GM19025 (cell line): ENCODE results near the gene HEATR3.
"Not testable (repeated sequence)": the region's sequence is repeated elsewhere in the genome, so short reads cannot be mapped to it uniquely, and the experiment has no call there.

Source experiments
- ATAC-seq: cut with Tn5 transposase; IDR thresholded peaks from one replicate; pipeline ENCODE4 v1.9.1; 2021; ENCODE audit warnings: mild to moderate bottlenecking, low read depth, moderate library complexity; ENCODE audit not compliant: unreplicated experiment

The HEATR3 gene

DNA sequence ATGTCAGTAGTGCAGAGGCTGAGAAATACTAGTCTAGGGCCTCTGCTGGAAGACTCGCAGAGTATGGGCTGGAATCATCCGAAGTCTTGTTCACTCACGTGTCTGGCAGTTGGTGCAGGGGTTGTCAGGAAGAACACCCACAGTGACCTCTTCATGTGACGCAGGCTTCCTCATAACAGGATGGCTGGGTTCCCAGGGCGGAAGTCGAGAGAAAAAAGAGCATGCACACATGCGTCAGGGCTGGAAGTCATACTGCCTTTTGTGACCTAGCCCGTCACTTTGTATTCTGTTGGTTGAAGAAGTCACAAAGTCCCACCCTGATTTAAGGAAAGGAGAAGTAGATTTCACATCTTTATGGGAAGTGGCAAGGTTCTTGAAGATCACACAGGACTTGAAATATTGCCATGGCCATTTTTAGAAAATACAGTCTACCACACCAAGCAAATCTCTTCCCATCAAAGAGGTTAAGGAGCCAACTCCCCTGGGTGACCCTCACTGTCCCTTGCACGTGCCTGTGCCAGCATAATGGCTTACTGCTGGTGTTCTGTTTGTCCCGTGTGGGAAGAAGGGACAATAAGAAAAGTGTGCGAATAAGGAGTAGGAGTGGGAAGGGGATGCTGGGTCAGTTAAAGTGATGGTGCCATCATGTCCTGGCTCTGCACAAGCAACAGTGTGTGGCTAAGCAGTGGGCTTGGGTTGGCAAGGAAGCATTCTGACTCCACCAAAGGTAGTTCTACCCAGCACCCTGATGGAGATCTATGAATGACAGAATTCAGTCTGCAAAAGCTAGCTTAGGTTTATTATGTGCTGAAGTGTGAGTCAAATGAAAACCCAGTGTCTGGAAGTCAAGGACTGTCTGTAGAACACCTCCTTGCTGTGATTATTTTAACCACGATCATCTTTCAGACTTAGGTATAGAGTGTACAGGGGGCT is 28.1 kb downstream of the HEATR3 start:
- ATAC-seq = no peak

DNA sequence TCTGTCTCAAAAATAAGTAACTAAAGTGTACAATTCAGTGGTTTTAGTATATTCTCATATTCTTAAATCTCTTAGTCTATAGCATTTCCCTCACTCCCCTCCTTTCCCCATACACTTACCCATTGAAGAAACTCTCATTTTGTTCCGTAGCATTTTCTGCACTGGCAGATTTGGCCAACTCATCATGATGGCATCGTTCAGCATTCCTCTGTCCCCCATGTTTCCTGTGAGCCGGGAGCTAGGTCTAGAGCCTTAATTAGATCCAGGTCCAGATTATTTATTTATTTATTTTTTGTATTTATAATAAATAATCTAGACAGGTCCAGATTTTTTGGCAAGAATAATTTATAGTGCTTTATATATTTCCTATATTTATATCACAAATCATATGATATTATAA is 31.0 kb downstream of the HEATR3 start:
- no peak for ATAC-seq

DNA sequence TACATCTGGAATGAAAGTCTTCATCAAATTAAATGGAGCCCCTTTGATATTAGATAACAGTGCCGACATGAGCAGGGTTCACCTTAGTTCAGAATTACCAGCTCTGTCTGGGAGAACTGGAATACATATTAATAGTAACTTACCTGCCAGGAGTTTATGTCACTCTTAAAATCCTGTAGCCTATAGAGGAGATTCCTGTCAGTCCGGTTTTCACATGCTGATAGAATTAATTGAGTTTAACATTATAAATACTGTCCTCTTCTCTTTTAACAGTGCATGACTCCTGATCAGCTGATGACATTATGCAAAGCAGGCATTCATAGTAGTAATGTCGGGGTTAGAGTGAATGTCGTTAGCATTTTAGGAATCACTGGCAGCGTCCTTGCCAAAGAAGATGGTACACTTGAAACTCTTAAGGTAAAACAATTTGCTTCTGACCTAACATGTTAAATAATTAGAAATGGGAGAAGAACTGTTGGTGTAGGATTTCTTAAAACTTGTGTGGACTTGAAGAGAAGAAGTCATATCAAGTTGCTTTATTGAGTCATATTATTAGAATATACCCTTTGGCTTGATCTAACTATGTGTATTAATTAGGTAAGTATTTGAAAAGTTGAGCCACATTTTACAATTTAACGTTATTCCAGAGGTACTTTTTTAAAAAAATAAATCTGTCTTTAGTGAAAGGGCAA is 34.3 kb downstream of the HEATR3 start:
- ATAC-seq = no peak

DNA sequence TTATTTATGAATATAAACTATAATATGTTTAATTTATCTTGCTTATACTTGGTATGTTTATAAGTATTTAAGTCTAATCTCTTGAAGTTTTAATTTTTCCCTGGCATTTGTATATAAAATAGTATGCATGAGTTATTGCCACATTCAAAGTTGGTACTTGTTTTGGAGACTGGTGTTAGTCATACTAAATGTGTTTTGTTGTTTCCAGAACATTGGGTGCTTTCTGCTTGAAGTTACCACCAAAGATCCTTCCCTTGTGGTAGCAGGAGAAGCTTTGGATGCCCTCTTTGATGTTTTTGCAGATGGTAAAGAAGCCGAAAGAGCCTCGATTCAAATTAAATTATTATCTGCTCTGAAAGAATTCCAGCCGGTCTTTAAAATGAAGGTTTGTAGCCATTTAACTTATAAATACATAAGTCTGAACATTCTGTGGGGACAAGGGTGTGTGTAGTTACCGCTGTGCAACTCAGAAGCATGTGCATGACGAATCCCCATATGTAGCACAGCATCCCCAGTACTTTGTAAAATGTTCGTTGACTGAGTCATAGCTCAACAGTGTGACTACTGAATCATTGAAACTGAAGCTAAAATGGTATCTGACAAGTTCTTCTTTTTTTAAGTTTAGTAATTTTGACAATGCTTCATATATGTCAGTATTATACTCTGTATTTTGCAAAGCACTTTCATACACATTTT is 36.4 kb downstream of the HEATR3 start:
- ATAC-seq = no peak

- ATAC-seq = no peak
Measured at GRCh38 chr16:50103764-50104163, 38.0 kb downstream of the HEATR3 start.

DNA sequence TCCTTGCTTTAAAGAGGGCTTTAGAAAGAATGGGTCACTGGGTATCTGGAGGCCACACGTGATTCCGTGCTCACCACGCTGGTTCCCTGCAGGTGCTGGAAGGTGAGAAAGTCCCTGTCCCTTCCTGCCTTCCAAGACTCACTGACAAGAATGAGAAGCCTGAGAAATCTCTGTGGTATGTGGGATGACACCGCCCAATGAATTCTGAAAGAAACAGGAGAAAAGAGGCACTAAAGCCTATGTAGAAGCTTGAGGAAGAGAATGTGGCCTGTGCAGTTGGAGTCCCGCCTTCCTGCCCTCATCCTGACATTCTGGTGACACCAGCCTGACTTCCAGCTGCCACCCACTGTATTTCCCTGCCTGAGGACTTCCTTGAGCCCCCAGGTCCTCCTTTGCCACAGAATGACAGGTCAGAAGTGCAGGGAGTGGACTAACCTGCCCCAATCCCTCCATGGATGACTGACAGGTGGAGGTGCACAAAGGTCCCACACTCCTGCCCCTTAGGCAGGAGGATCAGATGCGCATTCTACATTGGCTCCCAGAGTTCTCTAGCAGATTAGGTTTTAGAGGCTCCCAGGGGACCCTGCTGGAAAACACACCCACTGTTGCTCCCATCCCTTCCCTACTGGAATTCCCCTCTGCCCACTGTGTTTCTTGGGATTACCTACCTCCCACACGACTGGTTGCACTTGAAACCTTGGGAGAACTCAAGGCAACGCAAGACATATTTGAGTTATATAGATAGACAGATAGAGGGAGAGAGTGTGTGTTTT is 48.8 kb downstream of the HEATR3 start:
- ATAC-seq = no peak

DNA sequence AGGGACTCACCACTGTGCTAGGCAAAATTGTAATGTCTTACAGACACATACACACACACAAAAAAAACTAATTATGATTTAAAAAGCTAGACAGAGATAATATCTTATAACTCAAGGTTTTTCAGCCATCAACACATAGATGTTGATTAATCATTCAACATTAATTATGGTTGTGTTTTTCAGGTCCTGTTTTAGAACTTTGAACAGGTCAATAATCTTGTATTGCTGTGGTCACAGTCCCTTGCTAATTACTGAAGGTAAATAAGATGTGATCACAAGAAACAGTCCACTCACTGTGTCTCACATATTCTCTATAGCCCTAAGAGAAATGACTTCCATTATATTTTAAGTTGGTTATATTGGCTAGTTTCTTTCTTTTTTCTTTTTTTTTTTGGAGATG is 54.9 kb downstream of the HEATR3 start:
- no peak for ATAC-seq

GRCh38 chr16:50121278-50121677 is 55.5 kb downstream of the HEATR3 start:
- ATAC-seq = peak; percentile 44

GRCh38 chr16:50121721-50122445 is 56.1 kb downstream of the HEATR3 start:
- ATAC-seq = peak; percentile 53

DNA sequence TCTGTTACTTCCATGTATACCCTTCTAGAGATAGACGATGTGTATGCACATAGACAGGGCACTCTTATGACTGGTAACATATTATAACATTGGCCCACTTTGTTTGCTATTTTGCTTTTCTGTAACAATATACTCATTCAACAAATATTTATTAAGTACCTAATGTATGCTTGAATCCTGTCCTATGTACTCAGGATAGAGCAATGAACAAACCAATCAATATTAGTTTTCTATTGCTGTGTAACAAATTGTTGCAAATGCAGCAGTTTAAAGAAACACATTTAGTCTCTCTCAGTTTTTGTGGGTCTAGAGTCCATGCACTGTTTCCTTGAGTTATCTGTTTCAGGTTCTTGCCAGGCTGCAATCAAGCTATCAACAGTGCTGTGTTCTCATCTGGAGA is 57.6 kb downstream of the HEATR3 start:
- no peak for ATAC-seq

DNA sequence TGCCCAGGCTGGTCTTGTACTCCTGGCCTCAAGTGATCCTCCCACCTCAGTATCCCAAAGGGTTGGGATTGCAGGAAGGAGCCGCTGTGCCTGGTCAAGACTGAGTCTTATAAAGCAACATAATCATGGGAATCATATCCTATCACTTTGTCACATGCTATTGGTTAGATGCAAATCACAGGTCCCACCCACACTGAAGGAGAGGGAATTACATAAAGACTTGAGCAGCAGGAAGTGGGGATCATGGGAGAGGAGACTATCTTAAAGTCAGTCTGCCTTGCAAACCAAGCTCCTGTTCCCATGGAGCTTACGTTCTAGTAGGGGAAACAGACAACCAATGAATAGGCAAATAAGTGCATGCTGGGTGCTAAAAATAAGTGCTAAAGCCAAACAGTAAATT is 59.0 kb downstream of the HEATR3 start:
- no peak for ATAC-seq

GRCh38 chr16:50126183-50126582 is 60.4 kb downstream of the HEATR3 start:
- no peak for ATAC-seq

- ATAC-seq = not testable (repeated sequence)
Measured at GRCh38 chr16:50132571-50132970, 66.8 kb downstream of the HEATR3 start.

GRCh38 chr16:50133214-50133613 is 67.4 kb downstream of the HEATR3 start:
- ATAC-seq = no peak

DNA sequence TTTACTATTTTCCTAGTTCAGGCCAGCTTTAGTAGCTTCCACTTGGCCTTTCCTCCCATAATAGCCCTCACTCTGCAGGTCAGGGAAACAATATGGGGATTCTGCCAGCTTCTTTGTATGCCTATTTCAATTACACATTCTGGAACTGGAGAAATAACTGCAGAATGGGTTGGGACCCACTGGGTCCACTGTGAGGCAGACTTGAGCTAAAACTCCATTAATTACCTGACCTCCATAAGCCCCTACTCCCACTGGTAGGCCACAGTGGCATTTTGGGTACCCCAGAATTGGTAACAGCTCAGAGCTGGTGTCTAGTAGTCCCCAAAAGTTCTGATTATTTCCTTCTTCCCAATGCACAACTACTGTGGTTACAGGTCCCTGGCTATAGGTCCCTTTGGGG is 70.6 kb downstream of the HEATR3 start:
- ATAC-seq = no peak

DNA sequence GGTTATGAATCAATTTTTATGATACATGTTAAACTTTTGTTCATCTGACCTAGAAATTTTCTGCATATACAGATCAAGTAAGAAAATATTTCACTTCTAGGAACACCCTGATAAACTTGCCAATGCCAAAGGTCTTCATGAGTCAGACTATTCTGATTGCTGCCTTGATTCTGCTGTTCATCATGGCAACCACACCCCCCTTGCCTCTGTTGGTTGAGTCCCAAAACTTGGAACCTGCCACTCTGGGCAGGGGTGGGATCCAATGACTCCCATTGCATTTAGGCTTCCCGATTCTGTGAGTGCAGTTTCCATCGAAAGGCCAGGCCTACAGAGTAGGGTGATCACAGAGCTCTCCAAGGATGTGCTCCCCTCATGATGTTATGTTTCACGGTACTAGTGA is 71.5 kb downstream of the HEATR3 start:
- ATAC-seq = no peak

GRCh38 chr16:50139580-50139979 is 73.8 kb downstream of the HEATR3 start:
- no peak for ATAC-seq

DNA sequence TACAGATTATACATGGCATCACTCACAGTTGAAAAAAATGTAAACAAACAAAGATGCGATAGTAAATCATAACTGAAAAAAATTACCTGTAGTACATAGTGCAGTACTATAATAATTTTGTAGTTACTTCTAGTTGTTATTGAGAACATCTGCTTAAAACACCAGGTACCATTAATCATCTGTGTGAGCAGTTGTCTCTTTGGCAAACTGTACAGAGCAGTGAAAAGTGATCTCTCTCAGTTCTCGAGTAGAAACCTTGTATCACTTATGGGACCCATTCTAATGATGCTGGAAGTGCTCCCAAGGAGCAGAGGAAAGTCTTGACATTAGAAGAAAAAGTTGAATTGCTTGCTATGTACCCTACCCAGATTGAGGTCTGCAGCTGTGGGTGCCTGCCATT is 78.4 kb downstream of the HEATR3 start:
- no peak for ATAC-seq

DNA sequence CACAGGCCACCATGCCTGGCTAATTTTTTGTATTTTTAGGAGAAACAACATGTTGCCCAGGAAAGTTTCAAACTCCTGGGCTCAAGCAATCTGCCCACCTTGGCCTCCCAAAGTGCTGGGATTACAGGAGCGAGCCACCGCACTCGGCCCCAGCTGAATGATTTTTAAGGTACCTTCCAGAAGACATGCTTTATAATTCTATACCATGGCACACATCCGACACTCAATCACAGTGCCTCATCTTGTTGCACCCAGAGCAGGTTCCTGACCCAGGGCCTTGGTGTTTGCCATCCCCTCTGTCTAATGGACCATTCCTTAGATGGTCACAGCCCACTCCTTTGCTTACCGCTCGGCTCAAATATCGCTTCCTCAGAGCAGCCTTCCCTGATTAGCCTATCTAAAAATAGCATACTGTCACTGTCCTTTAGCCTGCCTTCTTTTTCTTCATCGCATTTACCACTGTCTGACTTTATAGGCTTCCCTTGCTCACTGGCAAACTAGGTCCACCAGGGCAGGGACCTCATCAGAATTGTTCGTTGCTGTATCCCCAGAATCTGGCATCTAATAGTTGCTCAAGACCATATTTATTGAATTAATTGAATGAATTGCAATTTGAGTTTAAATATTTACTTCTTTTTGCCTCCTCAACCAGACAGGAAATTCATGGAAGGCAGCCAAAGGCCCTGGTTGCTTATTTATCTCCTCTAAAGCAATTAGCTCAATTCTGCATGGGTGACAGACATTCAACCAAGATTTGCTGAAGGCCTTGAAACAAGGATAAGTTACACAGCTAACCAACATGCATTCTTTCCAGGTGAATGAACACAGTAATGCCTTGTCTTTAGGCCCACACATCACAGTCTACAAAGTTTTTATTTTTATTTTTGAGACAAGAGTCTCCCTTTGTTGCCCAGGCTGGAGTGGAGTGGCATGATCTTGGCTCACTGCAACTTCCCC is 81.0 kb downstream of the HEATR3 start:
- ATAC-seq = no peak
